OCI-LY1 (cell line): ENCODE measurements around the gene MBD6.

Experiments used
- H2AFZ ChIP-seq: fragments of 200-600 bp; sonication (generic), shearing (Covaris generic); 2 replicates; pipeline ENCODE4 v1.6.0; 2014; ENCODE audit warnings: antibody characterized with exemption, mild to moderate bottlenecking, low read length
- H3F3A ChIP-seq: fragments of 200-600 bp; sonication (generic), shearing (Covaris generic); 2 replicates; pipeline ENCODE4 v1.6.0; 2014; ENCODE audit warnings: mild to moderate bottlenecking, antibody characterized with exemption, low read length, moderate library complexity; ENCODE audit not compliant: insufficient read depth
- H3K27ac ChIP-seq: fragments of 200-600 bp; sonication (generic); 2 replicates; pipeline ENCODE4 v1.5.1; 2014; ENCODE audit warnings: low read length, mixed run types, mild to moderate bottlenecking, low read depth; ENCODE audit not compliant: poor library complexity, severe bottlenecking
- H3K27me3 ChIP-seq: fragments of 200-600 bp; sonication (generic); 2 replicates; pipeline ENCODE4 v1.6.0; 2014; ENCODE audit warnings: antibody characterized with exemption, mild to moderate bottlenecking, low read length, moderate library complexity; ENCODE audit not compliant: insufficient read depth
- H3K36me3 ChIP-seq: fragments of 200-600 bp; sonication (generic); 2 replicates; pipeline ENCODE4 v1.6.1; 2014; ENCODE audit warnings: mild to moderate bottlenecking, antibody characterized with exemption, low read length, moderate library complexity, mixed read lengths; ENCODE audit not compliant: insufficient read depth
- H3K4me1 ChIP-seq: fragments of 200-600 bp; sonication (generic); 2 replicates; pipeline ENCODE4 v1.5.1; 2014; ENCODE audit warnings: mild to moderate bottlenecking, low read length, moderate library complexity; ENCODE audit not compliant: insufficient read depth, severe bottlenecking
- H3K4me2 ChIP-seq: fragments of 200-600 bp; sonication (generic), shearing (Covaris generic); 2 replicates; pipeline ENCODE4 v1.6.1; 2014; ENCODE audit warnings: low read length
- H3K4me3 ChIP-seq: fragments of 200-600 bp; sonication (generic); 2 replicates; pipeline ENCODE4 v1.5.1; 2014; ENCODE audit warnings: low read length, low read depth, mild to moderate bottlenecking, mixed read lengths; ENCODE audit not compliant: poor library complexity, severe bottlenecking
- H3K79me2 ChIP-seq: fragments of 200-600 bp; shearing (Covaris generic); 2 replicates; pipeline ENCODE4 v1.6.1; 2016; ENCODE audit warnings: mixed run types, low read length, mixed read lengths; ENCODE audit not compliant: insufficient read depth
- H3K9ac ChIP-seq: fragments of 200-600 bp; sonication (generic), shearing (Covaris generic); 2 replicates; pipeline ENCODE4 v1.6.1; 2014; ENCODE audit warnings: mild to moderate bottlenecking, low read length, mixed read lengths
- H3K9me2 ChIP-seq: fragments of 200-600 bp; sonication (generic), shearing (Covaris generic); 2 replicates; pipeline ENCODE4 v1.6.1; 2014; ENCODE audit warnings: low read depth, mild to moderate bottlenecking, low read length, mixed read lengths
- H3K9me3 ChIP-seq: fragments of 200-600 bp; shearing (Covaris generic); 2 replicates; pipeline ENCODE4 v1.6.1; 2014; ENCODE audit warnings: low read length, mixed read lengths
- H4K20me1 ChIP-seq: fragments of 200-600 bp; sonication (generic), shearing (Covaris generic); 2 replicates; pipeline ENCODE4 v1.6.0; 2016; ENCODE audit warnings: mild to moderate bottlenecking, low read length; ENCODE audit not compliant: insufficient read depth
- EZH2 ChIP-seq: fragments of 200-600 bp; sonication (generic), shearing (Covaris generic); IDR thresholded peaks from 2 replicates; pipeline ENCODE4 v1.8.0; 2017; ENCODE audit warnings: borderline replicate concordance, mixed run types, mild to moderate bottlenecking, antibody characterized with exemption, low read length, moderate library complexity, mixed read lengths
- TF ChIP-seq, protein P1 (sequence below): fragments of 200-600 bp; sonication (generic), shearing (Covaris generic); IDR thresholded peaks from 2 replicates; pipeline ENCODE4 v1.5.1; 2017; ENCODE audit warnings: mild to moderate bottlenecking, antibody characterized with exemption, low read length, moderate library complexity, mixed read lengths

The MBD6 gene

DNA sequence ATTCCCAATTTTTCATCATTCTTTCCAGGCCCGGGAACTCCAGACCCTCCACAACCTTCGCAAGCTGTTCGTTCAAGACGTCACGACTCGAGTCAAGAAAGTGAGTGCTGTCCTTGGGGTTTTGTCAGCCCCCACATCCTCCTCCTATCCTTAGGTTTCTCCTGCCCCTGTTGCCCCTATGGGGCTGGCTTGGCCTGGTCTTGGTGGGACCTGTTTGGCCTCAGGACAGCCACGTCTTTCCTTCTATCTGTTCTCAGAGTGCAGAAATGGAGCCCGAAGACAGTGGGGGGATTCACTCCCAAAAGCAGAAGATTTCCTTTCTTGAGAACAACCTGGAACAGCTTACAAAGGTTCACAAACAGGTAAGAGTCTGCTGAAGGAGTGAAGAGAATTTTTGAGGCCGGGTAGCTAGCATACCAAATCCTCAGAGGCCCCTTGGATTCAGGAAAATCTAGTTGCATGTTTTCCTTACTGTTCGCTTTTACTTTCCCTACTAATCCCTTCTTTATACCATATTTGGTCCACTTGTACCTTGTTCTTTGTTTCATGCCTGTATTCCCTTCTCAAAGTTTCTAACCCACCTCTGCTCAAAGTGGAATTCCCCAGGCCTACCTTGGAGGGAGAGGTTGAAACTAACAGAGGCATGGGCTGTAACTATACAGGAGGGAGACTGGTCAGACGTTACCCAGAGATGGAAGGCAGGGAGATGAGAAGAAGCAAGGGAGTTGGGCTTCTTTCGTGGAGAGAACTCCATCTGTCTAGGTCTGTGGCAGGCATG is 55.5 kb downstream of the MBD6 start:
- no peak overlapping the region for H2AFZ ChIP-seq
- no peak overlapping the region for H3K4me3 ChIP-seq
- no peaks in the 10 kb centered on the region for H3K9me2 ChIP-seq
- H3K4me1 ChIP-seq, result no peaks in the 10 kb centered on the region
- no peaks in the 10 kb centered on the region for H4K20me1 ChIP-seq
- no peak for TF ChIP-seq EZH2
- TF ChIP-seq, protein P1, sequence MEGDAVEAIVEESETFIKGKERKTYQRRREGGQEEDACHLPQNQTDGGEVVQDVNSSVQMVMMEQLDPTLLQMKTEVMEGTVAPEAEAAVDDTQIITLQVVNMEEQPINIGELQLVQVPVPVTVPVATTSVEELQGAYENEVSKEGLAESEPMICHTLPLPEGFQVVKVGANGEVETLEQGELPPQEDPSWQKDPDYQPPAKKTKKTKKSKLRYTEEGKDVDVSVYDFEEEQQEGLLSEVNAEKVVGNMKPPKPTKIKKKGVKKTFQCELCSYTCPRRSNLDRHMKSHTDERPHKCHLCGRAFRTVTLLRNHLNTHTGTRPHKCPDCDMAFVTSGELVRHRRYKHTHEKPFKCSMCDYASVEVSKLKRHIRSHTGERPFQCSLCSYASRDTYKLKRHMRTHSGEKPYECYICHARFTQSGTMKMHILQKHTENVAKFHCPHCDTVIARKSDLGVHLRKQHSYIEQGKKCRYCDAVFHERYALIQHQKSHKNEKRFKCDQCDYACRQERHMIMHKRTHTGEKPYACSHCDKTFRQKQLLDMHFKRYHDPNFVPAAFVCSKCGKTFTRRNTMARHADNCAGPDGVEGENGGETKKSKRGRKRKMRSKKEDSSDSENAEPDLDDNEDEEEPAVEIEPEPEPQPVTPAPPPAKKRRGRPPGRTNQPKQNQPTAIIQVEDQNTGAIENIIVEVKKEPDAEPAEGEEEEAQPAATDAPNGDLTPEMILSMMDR, result no peak
- H3K4me2 ChIP-seq, result no peak overlapping the region
- H3F3A ChIP-seq, result no peaks in the 10 kb centered on the region
- H3K79me2 ChIP-seq, result no peaks in the 10 kb centered on the region
- H3K27me3 ChIP-seq, result no peaks in the 10 kb centered on the region
- no peak overlapping the region for H3K9ac ChIP-seq
- no peaks in the 10 kb centered on the region for H3K36me3 ChIP-seq
- H3K27ac ChIP-seq, result no peak overlapping the region
- H3K9me3 ChIP-seq, result no peaks in the 10 kb centered on the region

DNA sequence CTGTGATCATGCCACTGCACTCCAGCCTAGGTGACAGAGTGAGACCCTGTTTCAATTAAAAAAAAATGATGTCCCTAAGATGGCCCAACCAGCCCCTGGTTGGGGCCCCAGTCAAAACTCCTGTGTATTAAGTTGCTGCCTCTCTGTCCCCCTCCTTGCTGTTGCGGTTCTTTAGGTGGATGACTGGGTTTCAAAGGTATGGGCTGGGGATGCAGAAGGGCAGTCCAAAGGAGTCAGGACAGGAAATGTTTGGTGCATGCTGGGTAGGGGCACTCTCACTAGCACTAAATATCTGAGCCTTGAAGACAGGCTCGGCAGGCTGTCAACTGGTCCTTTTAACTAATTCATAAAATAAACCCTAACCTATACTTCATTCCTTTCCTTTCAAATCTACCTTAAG is 56.4 kb downstream of the MBD6 start:
- H2AFZ ChIP-seq, result no peak overlapping the region
- no peaks in the 10 kb centered on the region for H3K79me2 ChIP-seq
- no peak overlapping the region for H3K4me3 ChIP-seq
- no peak overlapping the region for H3K27ac ChIP-seq
- TF ChIP-seq, protein P1, result no peak
- no peaks in the 10 kb centered on the region for H3K9me3 ChIP-seq
- H3K4me1 ChIP-seq, result no peaks in the 10 kb centered on the region
- no peak overlapping the region for H3K9ac ChIP-seq
- H4K20me1 ChIP-seq, result no peaks in the 10 kb centered on the region
- H3K4me2 ChIP-seq, result no peak overlapping the region
- H3K36me3 ChIP-seq, result no peaks in the 10 kb centered on the region
- H3K27me3 ChIP-seq, result no peaks in the 10 kb centered on the region
- no peaks in the 10 kb centered on the region for H3F3A ChIP-seq
- H3K9me2 ChIP-seq, result no peaks in the 10 kb centered on the region
